IMR-90 (cell line): ENCODE results near the gene PRMT7. TPM values are rescaled to one million over a fixed set of nuclear protein-coding genes. Genes with fewer than 3 reads are reported as not detected.

Source experiments
- ATAC-seq: fragments of 200-7000 bp; cut with Tn5 transposase; 2 replicates; pipeline ENCODE4 v1.9.1; 2020; ENCODE audit warnings: low read depth, mild to moderate bottlenecking, moderate library complexity
- BruUV-seq: library from RNA; stranded (reverse); fragments of 400-500 nt; replicated peaks from 2 replicates; lab custom pipeline; 2021; lab: Mats Ljungman, UMichigan
- CTCF ChIA-PET: fragments of 300-600 bp; formaldehyde crosslinking; extraction: SDS; loops from one replicate; lab custom pipeline; 2021; ENCODE audit warnings: antibody characterized with exemption; lab: Yijun Ruan, JAX
- POLR2A ChIA-PET: fragments of 300-600 bp; sonication (Branson Sonifier 250); formaldehyde crosslinking; loops from one replicate; lab custom pipeline; 2022; ENCODE audit warnings: antibody characterized with exemption; ENCODE audit not compliant: unreplicated experiment; lab: Charles Lee
- DNase-seq: peaks from one replicate; pipeline ENCODE4 v3.0.0; 2013
- H2AFZ ChIP-seq: replicated peaks from 2 replicates; pipeline ENCODE3; 2013; ENCODE audit warnings: low read length, mild to moderate bottlenecking; ENCODE audit not compliant: poor library complexity
- H2AK5ac ChIP-seq: 2 replicates; pipeline ENCODE4 v1.6.1; 2013; ENCODE audit warnings: low read depth, low read length, inconsistent platforms
- H2AK9ac ChIP-seq: replicated peaks from 2 replicates; pipeline ENCODE3; 2013; ENCODE audit warnings: mild to moderate bottlenecking, low read depth, low read length, moderate library complexity; ENCODE audit not compliant: poor library complexity
- H2BK120ac ChIP-seq: 2 replicates; pipeline ENCODE4 v1.6.1; 2013; ENCODE audit warnings: low read depth, low read length, inconsistent platforms
- H2BK15ac ChIP-seq: 3 replicates; pipeline ENCODE4 v1.6.1; 2013; ENCODE audit warnings: low read depth, low read length, inconsistent platforms
- H2BK20ac ChIP-seq: 2 replicates; pipeline ENCODE4 v1.6.1; 2013; ENCODE audit warnings: low read depth, mild to moderate bottlenecking, inconsistent platforms, low read length, moderate library complexity
- H2BK5ac ChIP-seq: 2 replicates; pipeline ENCODE4 v1.6.1; 2013; ENCODE audit warnings: mild to moderate bottlenecking, low read depth, low read length, inconsistent platforms; ENCODE audit not compliant: poor library complexity, severe bottlenecking
- H3K14ac ChIP-seq: replicated peaks from 2 replicates; pipeline ENCODE4 v1.6.1; 2013; ENCODE audit warnings: low read depth, low read length, inconsistent platforms
- H3K18ac ChIP-seq: 2 replicates; pipeline ENCODE4 v1.6.1; 2013; ENCODE audit warnings: low read depth, low read length, control low read depth
- H3K23ac ChIP-seq: 2 replicates; pipeline ENCODE4 v1.6.1; 2013; ENCODE audit warnings: low read depth, low read length, inconsistent platforms
- H3K27ac ChIP-seq: 2 replicates; pipeline ENCODE4 v1.5.1; 2013; ENCODE audit warnings: mild to moderate bottlenecking, control low read depth, low read length; ENCODE audit not compliant: insufficient read depth
- H3K27me3 ChIP-seq: 2 replicates; pipeline ENCODE4 v1.6.1; 2013; ENCODE audit warnings: low read length; ENCODE audit not compliant: control insufficient read depth, insufficient read depth
- H3K36me3 ChIP-seq: 2 replicates; pipeline ENCODE4 v1.6.1; 2013; ENCODE audit warnings: low read length, mixed read lengths; ENCODE audit not compliant: control insufficient read depth, insufficient read depth
- H3K4ac ChIP-seq: 2 replicates; pipeline ENCODE4 v1.6.1; 2013; ENCODE audit warnings: low read depth, low read length, inconsistent platforms
- H3K4me1 ChIP-seq: 2 replicates; pipeline ENCODE4 v1.6.1; 2013; ENCODE audit warnings: low read length, mixed read lengths; ENCODE audit not compliant: control insufficient read depth, insufficient read depth
- H3K4me2 ChIP-seq: 2 replicates; pipeline ENCODE4 v1.6.1; 2013; ENCODE audit warnings: low read depth, mild to moderate bottlenecking, control low read depth, low read length, moderate library complexity
- H3K4me3 ChIP-seq: 2 replicates; pipeline ENCODE4 v1.5.1; 2013; ENCODE audit warnings: low read depth, mild to moderate bottlenecking, control low read depth, low read length, moderate library complexity; ENCODE audit not compliant: insufficient read depth
- H3K56ac ChIP-seq: 2 replicates; pipeline ENCODE4 v1.6.1; 2013; ENCODE audit warnings: low read length, inconsistent platforms; ENCODE audit not compliant: insufficient read depth; ENCODE audit errors: extremely low read depth
- H3K79me1 ChIP-seq, 2 experiments: 2 replicates each; pipeline ENCODE4 v1.6.1; 2013; ENCODE audit warnings: low read length in 2 of 2, inconsistent platforms in 1 of 2, low read depth in 1 of 2
- H3K9ac ChIP-seq: 2 replicates; pipeline ENCODE4 v1.6.1; 2013; ENCODE audit warnings: low read depth, low read length, control low read depth
- H3K9me1 ChIP-seq: 2 replicates; pipeline ENCODE4 v1.6.1; 2013; ENCODE audit warnings: low read length, inconsistent platforms; ENCODE audit not compliant: insufficient read depth
- H3K9me3 ChIP-seq: 2 replicates; pipeline ENCODE4 v1.6.1; 2013; ENCODE audit warnings: low read length; ENCODE audit not compliant: control insufficient read depth, insufficient read depth
- H4K20me1 ChIP-seq: 2 replicates; pipeline ENCODE4 v1.6.1; 2013; ENCODE audit warnings: low read length, inconsistent platforms; ENCODE audit not compliant: insufficient read depth
- H4K5ac ChIP-seq: 2 replicates; pipeline ENCODE4 v1.6.1; 2013; ENCODE audit warnings: mild to moderate bottlenecking, low read depth, low read length, control low read depth
- H4K8ac ChIP-seq, 2 experiments: 2 replicates each; pipeline ENCODE4 v1.6.1; 2013; ENCODE audit warnings: low read depth in 2 of 2, low read length in 2 of 2, control low read depth in 1 of 2, inconsistent platforms in 1 of 2
- H4K91ac ChIP-seq: 2 replicates; pipeline ENCODE4 v1.6.1; 2013; ENCODE audit warnings: low read depth, low read length, inconsistent platforms; ENCODE audit not compliant: insufficient read depth
- FOS ChIP-seq: fragments of 150-350 bp; IDR thresholded peaks from 2 replicates; pipeline ENCODE4 v1.6.1; 2016; ENCODE audit warnings: low read depth, low read length
- MAZ ChIP-seq: IDR thresholded peaks from 2 replicates; pipeline ENCODE4 v1.6.1; 2012; ENCODE audit warnings: low read depth, mild to moderate bottlenecking, low read length, improper control_type of control experiment, moderate library complexity, borderline replicate concordance
- RCOR1 ChIP-seq: IDR thresholded peaks from 2 replicates; pipeline ENCODE4 v1.6.1; 2012; ENCODE audit warnings: mild to moderate bottlenecking, low read length, improper control_type of control experiment; ENCODE audit not compliant: insufficient replicate concordance
- WGBS, 2 experiments: methylation state at CpG; one replicate each; pipeline versions ENCODE4 v1.1.5 to v1.1.7; 2013; ENCODE audit warnings: missing lambda C conversion rate in 2 of 2; ENCODE audit not compliant: insufficient read length in 1 of 2; ENCODE audit errors: extremely low coverage in 2 of 2; 5-methylcytosine and 5-hydroxymethylcytosine counted together
- dilution Hi-C: fragments of 300-500 bp; cut with HindIII; formaldehyde crosslinking; loops from one replicate; pipeline ENCODE4 v1.14.3; 2018; ENCODE audit warnings: low sequenced_read_pairs; ENCODE audit not compliant: unreplicated experiment
- in situ Hi-C: fragments of 300-500 bp; cut with MboI; formaldehyde crosslinking; loops from 3 replicates; pipeline ENCODE4 v1.14.3; 2019; ENCODE audit warnings: low sequenced_read_pairs, inconsistent platforms, mixed read lengths
- intact Hi-C: fragments of 100-400 bp; cut with micrococcal nuclease; formaldehyde crosslinking; loops from 2 replicates; pipeline ENCODE4 v1.10.0; 2022
- polyA plus RNA-seq, 3 experiments: library from polyadenylated mRNA; depleted of rRNA; stranded (reverse); fragments of >200 nt; gene quantifications; 2 replicates each; pipeline ENCODE4 v1.2.3, GENCODE V29; 2012; ENCODE audit warnings: low replicate concordance in 1 of 3
- total RNA-seq: library from RNA; depleted of rRNA; stranded (reverse); fragments of >200 nt; gene quantifications from 2 replicates; pipeline ENCODE4 v1.2.3, GENCODE V29; 2012

PRMT7 gene
- total and polyA plus RNA-seq, 2 of the 4 experiments (the other 2 are of a cell fraction), result 63.1 to 68.6 TPM

DNA sequence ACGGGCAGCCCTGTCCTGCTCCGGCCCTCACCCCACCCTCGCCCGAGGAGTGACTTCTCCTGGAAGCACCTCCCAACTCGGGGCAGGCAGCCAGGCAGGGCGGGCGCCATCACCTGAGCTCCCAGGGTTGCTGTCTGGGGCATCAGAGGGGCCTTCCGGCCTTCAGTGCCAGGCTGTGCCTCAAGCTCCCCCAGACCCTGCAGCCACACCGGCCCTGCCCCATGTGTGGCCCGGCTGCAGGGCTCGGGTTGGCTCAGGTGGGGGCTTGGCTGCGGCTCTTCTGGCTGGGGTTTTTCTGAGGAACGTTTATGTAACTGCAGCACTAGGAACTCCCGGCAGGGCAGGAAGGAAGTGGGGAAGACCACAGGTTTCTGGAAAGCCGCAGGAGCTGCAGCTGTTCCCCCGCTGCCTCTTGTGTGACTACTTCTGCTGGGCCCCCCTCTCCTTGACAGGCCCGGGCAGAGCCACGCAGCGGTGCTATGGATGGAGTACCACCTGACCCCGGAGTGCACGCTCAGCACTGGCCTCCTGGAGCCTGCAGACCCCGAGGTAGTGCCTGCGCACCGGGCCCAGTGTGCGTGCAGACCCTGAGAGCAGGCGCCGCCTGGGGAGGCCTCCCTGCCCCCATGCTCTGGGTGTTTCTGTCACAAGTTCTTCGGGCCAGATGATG is 45.6 kb downstream of the PRMT7 start:
- Histone ChIP-seq H4K8ac (no peak overlapping the region), H3K4ac (no peak overlapping the region), H2BK120ac (no peak overlapping the region), H2BK20ac (no peak overlapping the region), H4K91ac (no peak overlapping the region), H3K27ac (no peak overlapping the region), H2AK5ac (no peak overlapping the region), H4K5ac (no peak overlapping the region), H2BK15ac (no peak overlapping the region), H3K9me3 (no peaks in the 10 kb centered on the region), H2AFZ (no peak overlapping the region), H3K4me2 (no peak overlapping the region), H3K36me3 (peaks cover 56% of the 10 kb centered on the region), H3K56ac (no peak overlapping the region), H3K4me3 (no peak overlapping the region), H2AK9ac (no peak overlapping the region), H3K9ac (no peak overlapping the region), H3K9me1 (no peaks in the 10 kb centered on the region), H3K79me1 (no peaks in the 10 kb centered on the region; a peak in 1 of 4 replicates), H2BK5ac (no peak overlapping the region), H3K27me3 (no peaks in the 10 kb centered on the region), H3K4me1 (no peaks in the 10 kb centered on the region), H3K18ac (no peak overlapping the region), H3K23ac (no peak overlapping the region), H3K14ac (no peak overlapping the region), H4K20me1 (no peaks in the 10 kb centered on the region; the same call in 1 of the 2 replicates)
- intact Hi-C loops, result no loop called here
- DNase-seq (no peak), ATAC-seq (no peak)
- BruUV-seq, result no TSS peak
- dilution Hi-C loops, result no loop called here
- POLR2A ChIA-PET, result no interaction called here
- in situ Hi-C loops, result no loop called here
- CTCF ChIA-PET, result no interaction called here
- WGBS, 2 experiments, result 94% methylated on average over 8 of the region's 28 CpGs; no CpG with 5 or more reads in 1 of the 2 experiments
- no peak for TF ChIP-seq FOS
- TF ChIP-seq RCOR1, result no peak
- no peak for TF ChIP-seq MAZ
